ENCODE measurements around the gene FBXO42.
A peak's percentile ranks its signal among the peaks of the same experiment; 100 is the strongest.
"Not testable (repeated sequence)": the region's sequence is repeated elsewhere in the genome, so short reads cannot be mapped to it uniquely, and the experiment has no call there.

FBXO42 gene

DNA sequence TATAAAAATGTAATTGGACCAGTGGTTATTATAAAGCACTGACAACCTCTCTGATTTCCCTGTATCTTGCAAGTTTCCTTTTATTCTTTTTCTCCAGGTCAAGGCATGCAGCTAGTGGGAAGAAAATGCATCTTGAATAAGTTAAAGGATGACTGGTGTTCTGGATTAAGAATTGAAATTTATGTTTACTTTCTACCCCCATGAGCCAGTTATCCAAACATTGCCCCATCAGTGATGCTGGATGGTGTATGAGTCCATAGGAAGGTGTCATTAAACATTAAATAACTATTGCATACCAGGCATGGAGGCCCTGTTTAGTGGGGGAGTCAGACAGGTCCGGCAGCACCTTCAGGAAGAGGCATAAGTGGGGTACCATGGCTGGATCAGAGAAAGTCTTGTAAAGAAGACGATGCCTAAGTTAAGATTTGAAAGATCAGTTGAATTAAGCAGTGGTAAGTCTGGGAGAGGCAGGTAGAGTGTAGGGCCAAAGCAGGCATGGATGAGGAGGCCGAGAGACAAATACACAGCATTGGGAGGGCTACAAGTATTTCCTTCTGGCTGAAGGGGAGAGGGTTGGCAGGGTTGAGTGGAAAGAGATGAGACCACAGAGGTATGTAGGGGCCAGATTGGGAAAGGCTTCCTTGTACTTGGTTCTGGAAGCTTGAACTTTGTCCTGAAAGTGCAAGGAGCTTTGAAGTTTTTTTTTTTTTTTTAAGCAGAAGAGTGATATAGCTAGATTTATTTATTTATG is 20.4 kb upstream of the FBXO42 start:
- DNase-seq (ENCODE audit: low read depth) = no peak

DNA sequence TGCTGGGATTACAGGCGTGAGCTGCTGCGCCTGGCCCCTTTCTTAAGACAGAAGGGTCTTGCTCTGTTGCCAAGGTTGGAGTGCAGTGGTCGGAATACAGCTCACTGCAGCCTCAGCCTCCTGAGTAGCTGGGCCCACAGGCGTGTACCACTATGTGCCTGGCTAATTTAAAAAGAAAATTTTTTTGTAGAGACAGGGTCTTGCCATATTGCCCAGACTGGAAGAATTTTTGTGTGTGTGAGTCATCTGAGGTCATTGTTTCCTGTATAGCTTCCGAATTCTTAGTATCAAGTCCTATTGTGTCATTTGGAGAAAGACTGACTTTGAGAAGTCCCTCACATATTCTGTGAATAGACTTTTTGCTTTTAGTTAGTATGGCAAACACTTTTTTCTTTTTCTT is 19.4 kb upstream of the FBXO42 start:
- no peak for DNase-seq (ENCODE audit: low read depth)

DNA sequence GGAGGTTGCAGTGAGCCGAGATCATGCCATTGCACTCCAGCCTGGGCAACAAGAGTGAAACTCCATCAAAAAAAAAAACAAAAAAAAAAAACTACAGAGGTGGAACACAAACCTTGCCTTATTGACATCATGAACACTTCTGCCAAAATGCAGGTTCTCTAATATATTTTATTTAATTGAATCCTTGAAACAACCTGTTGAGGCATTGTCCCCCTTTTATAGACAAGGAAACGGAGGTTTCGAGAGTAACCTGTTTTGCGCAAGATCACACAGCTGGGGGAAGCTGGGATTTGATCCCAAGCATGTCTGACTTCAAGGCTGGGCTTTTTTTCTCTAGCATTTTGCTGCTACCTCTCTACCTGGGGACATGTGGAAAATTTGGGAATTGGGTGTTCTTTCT is 17.5 kb upstream of the FBXO42 start:
- DNase-seq (ENCODE audit: low read depth) = no peak

GRCh38 chr1:16367968-16368890 is 15.9 kb upstream of the FBXO42 start:
- DNase-seq (ENCODE audit: low read depth) = no peak

GRCh38 chr1:16367258-16367967 is 15.1 kb upstream of the FBXO42 start:
- DNase-seq (ENCODE audit: low read depth) = no peak

- DNase-seq (ENCODE audit: low read depth) = peak; percentile 97
These were observed 14.5 kb upstream of the FBXO42 start, which contains the start of gene SZRD1 for GRCh38 chr1:16366722-16367257. SZRD1 (plus strand) TSS chr1:16367242; CDS start chr1:16367258, 16 bp downstream.

DNA sequence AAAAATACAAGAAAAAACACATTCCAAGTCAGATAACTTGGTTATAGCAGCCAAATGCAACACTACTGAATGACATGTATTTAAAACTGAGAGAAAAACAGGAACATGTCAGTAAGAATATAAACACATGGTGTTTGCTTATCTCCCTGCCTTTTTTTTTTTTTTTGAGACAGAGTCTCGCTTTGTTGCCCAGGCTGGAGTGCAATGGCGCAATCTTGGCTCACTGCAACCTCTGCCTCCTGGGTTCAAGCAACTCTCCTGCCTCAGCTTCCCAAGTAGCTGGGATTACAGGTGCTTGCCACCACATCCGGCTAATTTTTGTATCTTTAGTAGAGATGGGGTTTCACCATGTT is 12.8 kb upstream of the FBXO42 start:
- not testable (repeated sequence) for DNase-seq (ENCODE audit: low read depth)

DNA sequence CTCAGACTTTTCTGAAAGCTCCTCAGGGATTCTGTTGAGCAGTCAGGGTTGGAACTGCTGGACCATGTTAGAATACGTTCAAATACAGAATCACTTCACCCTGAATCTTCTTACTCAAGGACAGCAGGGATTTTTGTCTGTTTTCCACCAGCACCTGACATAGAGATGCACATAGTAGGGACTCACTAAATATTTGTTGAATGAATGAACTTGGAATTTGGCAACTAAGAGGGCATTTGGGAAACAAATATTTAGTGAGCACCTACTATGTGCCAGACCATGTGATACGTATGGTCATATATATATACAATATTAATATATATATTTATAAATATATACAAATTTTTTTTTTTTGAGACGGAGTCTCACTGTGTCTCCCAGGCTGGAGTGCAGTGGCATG is 4.6 kb upstream of the FBXO42 start:
- no peak for DNase-seq (ENCODE audit: low read depth)

DNA sequence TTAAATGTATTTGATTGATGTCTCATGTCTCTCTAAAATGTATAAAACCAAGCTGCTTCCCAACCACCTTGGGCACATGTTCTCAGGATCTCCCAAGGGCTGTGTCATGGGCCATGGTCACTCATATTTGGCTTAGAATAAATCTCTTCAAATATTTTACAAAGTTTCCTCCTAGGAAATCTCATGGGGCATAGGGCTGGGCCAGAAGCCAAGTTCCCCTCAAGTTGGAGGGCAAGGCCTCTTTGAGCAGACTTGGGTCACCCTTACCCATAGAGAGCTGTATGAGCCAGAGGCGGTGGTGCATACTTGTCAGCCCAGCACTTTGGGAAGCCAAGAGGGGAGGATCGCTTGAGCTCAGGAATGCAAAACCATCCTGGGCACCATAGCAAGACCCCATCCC is 2.3 kb upstream of the FBXO42 start:
- no peak for DNase-seq (ENCODE audit: low read depth)

DNA sequence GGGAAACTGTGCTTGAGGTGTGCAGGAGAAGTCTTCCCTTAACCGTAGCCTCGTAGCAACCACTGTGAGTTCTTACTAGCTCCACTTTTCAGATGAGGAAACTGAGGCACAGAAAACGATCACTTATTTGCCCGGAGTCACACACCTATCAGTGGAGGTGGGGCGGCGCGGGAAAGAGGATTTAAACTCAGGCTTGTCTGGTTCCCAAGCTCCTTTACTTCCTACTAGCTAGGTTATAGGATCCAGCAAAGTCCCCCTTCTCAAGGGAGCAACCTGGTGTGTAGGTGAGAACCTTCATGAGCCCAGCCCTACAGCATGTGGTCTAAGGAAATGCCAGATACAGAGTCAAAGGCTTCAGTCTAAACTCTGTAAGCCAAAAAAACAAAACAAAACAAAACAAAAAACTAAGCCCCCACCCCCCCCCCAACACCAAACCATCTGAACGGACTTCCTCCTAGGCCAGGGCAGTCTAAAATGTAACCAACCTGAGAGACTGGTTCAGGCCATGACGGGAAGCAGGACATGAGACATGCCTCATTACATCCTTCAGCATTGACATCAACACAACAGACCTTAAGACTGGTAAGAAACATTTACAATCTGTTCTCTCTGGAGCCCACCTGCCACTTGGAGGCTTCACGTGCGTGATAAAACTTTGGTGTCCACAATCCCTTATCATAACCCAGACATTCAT is 709 bp upstream of the FBXO42 start:
- DNase-seq (ENCODE audit: low read depth) = no peak

DNA sequence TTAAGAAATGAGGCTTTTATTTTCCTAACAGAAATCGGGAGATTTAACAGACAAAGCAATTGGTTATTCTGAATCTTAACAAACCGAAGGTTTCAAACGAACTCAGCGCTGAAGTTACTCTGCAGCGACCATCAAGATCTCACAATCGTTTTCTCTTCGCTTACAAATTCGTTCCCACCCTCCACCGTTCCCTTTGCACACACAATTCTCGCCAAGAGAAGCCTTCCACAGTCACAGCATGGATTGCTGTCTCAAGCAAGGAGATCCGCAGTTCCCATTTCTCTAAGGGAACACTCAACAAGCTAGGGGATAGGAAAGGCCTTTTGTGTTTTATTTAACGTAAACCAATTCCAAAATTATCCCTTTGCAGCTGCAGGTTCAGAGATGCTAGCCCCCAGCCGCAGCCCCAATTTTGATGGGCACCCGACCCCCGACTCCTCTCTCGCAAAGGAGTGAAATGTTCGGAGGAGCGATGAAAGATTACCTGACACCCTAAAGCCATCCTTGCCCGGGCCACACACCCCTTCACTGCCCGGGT is 755 bp downstream of the FBXO42 start:
- no peak for DNase-seq (ENCODE audit: low read depth)

GRCh38 chr1:16349847-16350406 is 2.4 kb downstream of the FBXO42 start:
- DNase-seq (ENCODE audit: low read depth) = no peak

DNA sequence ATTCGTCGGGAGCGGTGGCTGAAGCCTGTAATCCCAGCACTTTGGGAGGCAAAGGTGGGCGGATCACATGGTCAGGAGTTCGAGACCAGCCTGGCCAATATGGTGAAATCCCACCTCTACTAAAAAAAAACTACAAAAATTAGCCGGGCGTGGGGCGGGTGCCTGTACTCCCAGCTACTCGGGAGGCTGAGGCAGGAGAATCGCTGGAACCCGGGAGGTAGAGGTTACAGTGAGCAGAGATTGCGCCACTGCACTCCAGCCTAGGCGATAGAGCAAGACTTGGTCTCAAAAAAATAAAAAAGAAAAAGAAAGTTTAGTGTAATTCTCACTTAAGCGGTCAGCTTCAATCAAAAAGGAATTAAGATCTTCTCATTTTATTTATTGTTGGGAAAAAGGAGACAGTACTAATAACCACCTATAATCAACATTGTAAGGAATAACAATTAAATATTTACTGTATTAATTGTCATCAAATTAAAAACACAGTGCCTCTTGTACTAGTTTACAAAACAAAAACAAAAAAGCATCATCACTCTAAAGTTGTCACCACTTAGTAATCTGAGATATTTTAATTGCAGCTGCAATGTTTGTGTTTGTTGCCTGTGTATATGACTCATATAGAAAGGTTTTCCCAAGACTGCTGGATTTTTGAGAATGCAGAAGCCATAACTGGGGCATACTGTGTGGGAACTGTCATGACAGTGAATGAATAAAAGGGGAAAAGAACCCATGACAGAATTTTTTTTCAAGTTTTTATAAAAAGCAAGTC is 3.7 kb downstream of the FBXO42 start:
- DNase-seq (ENCODE audit: low read depth) = no peak

DNA sequence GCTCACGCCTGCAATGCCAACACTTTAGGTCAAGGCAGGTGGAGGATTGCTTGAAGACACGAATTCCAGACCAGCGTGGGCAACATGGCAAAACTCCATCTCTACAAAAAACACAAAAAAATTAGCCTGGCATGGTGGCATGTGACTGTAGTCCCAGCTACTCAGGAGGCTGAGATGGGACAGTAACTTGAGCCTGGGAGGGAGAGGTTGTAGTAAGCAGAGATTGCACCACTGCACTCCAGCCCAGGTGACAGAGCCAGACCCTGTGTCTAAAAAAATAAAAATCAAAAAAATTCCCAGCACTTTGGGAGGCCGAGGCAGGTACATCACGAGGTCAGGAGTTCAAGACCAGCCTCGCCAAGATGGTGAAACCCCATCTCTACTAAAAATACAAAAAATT is 9.0 kb downstream of the FBXO42 start:
- DNase-seq (ENCODE audit: low read depth) = not testable (repeated sequence)

GRCh38 chr1:16342331-16343062 is 9.8 kb downstream of the FBXO42 start:
- DNase-seq (ENCODE audit: low read depth) = no peak

DNA sequence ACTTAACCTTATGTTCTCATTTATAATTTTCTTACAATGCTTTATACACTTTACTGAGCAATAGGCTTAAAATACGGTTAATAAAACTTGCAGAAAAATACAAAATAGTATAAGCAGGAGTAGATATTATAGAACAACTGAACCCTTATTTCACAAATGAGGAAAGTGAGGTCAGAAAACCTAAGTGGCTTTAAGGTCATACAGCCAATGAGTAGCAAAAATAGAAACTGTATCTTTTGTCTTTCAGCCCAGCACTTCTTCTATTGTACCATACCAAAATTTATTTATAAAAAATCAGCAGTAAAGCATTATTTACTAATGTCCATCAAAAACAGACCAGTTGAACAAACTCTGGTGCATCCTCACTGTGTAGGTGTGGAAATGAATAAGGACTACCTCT is 11.6 kb downstream of the FBXO42 start:
- no peak for DNase-seq (ENCODE audit: low read depth)

GRCh38 chr1:16338961-16339360 is 13.3 kb downstream of the FBXO42 start:
- DNase-seq (ENCODE audit: low read depth) = no peak

- no peak for DNase-seq (ENCODE audit: low read depth)
These were observed 17.5 kb downstream of the FBXO42 start for GRCh38 chr1:16334655-16335340.

DNA sequence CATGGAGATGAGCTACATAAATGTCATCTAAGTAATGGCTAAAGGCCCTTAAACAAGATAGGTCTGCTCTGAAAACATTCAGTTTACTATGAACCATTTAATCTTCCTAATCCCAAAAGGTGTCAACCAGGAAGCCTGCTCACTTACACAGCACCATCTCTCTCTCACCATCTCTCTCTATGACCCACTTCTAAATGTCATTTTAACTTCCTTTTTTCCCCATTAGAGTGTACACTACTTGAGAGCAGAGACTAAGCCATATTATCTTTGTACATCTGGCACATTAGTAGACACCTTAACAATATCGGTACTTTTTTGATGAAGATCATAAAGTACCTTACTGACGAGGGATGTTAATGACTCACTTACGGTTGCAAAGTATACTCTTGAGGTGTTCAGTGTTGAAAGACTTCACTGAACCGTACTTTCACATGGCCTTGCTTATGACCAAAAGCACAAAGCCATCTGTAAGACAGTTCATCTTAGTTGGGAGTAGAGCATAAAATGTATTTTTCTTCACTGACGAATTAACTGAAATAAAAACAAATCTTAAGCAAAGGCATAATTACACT is 25.4 kb downstream of the FBXO42 start:
- no peak for DNase-seq (ENCODE audit: low read depth)

Measured in HS-5 (cell line).